Activated T-cell treated with anti-CD3 and anti-CD28 coated beads, Interleukin-2, amount 50 U/mL, for 24 hours (primary cell): ENCODE data around the gene PDILT.

Experiments
- DNase-seq: peaks from one replicate; pipeline ENCODE4 v3.0.0-alpha.2; 2020
- H3K27ac Mint-ChIP-seq: 2 replicates; pipeline ENCODE4 v1.8.0; 2020; ENCODE audit warnings: mild to moderate bottlenecking, mixed read lengths
- H3K27me3 Mint-ChIP-seq: 2 replicates; pipeline ENCODE4 v1.8.0; 2020; ENCODE audit warnings: mixed read lengths
- H3K36me3 Mint-ChIP-seq: 2 replicates; pipeline ENCODE4 v1.8.0; 2020; ENCODE audit warnings: low read depth, mixed read lengths
- H3K4me1 Mint-ChIP-seq: 2 replicates; pipeline ENCODE4 v1.8.0; 2020; ENCODE audit warnings: low read depth, mixed read lengths
- H3K4me3 Mint-ChIP-seq: 2 replicates; pipeline ENCODE4 v1.8.0; 2020; ENCODE audit warnings: mild to moderate bottlenecking, moderate library complexity, mixed read lengths
- H3K9me3 Mint-ChIP-seq: 2 replicates; pipeline ENCODE4 v1.8.0; 2020; ENCODE audit warnings: mixed read lengths

PDILT gene

GRCh38 chr16:20359997-20360396 is 44.5 kb downstream of the PDILT start:
- Mint-ChIP-seq H3K27ac (no peak overlapping the region), H3K9me3 (no peaks in the 10 kb centered on the region), H3K27me3 (peaks cover 14% of the 10 kb centered on the region), H3K4me3 (no peak overlapping the region), H3K4me1 (no peaks in the 10 kb centered on the region), H3K36me3 (no peaks in the 10 kb centered on the region)
- DNase-seq = no peak

- H3K4me1 Mint-ChIP-seq = no peaks in the 10 kb centered on the region
- no peaks in the 10 kb centered on the region for H3K36me3 Mint-ChIP-seq
- peaks cover 19% of the 10 kb centered on the region for H3K27me3 Mint-ChIP-seq
- no peak overlapping the region for H3K4me3 Mint-ChIP-seq
- no peak for DNase-seq
- H3K9me3 Mint-ChIP-seq = no peaks in the 10 kb centered on the region
- H3K27ac Mint-ChIP-seq = no peak overlapping the region
Observed at GRCh38 chr16:20355114-20355782, 49.3 kb downstream of the PDILT start.

GRCh38 chr16:20353379-20353778 is 51.2 kb downstream of the PDILT start:
- no peaks in the 10 kb centered on the region for H3K9me3 Mint-ChIP-seq
- H3K4me1 Mint-ChIP-seq = no peaks in the 10 kb centered on the region
- H3K4me3 Mint-ChIP-seq = no peak overlapping the region
- DNase-seq = no peak
- H3K27ac Mint-ChIP-seq = no peak overlapping the region
- H3K27me3 Mint-ChIP-seq = peaks cover 17% of the 10 kb centered on the region
- no peaks in the 10 kb centered on the region for H3K36me3 Mint-ChIP-seq

GRCh38 chr16:20352615-20353014 is 51.9 kb downstream of the PDILT start, which contains the start of gene UMOD:
Gene UMOD, minus strand, starts transcription at chr16:20352715. Its CDS starts 1,978 bp downstream, at chr16:20350737.
- no peaks in the 10 kb centered on the region for H3K9me3 Mint-ChIP-seq
- H3K27ac Mint-ChIP-seq = no peak within 1 kb of the TSS
- no peaks in the 10 kb centered on the region for H3K4me1 Mint-ChIP-seq
- H3K4me3 Mint-ChIP-seq = no peak within 1 kb of the TSS
- no peak for DNase-seq
- peaks cover 17% of the 10 kb centered on the region for H3K27me3 Mint-ChIP-seq
- no peaks in the 10 kb centered on the region for H3K36me3 Mint-ChIP-seq

GRCh38 chr16:20349615-20350014 is 54.9 kb downstream of the PDILT start:
- H3K27ac Mint-ChIP-seq = no peak overlapping the region
- no peaks in the 10 kb centered on the region for H3K4me1 Mint-ChIP-seq
- H3K4me3 Mint-ChIP-seq = no peak overlapping the region
- no peak for DNase-seq
- H3K36me3 Mint-ChIP-seq = no peaks in the 10 kb centered on the region
- H3K27me3 Mint-ChIP-seq = peaks cover 6% of the 10 kb centered on the region
- H3K9me3 Mint-ChIP-seq = no peaks in the 10 kb centered on the region

GRCh38 chr16:20348365-20349185 is 56.0 kb downstream of the PDILT start:
- DNase-seq = no peak

GRCh38 chr16:20347666-20348364 is 56.7 kb downstream of the PDILT start:
- Mint-ChIP-seq H3K36me3 (no peaks in the 10 kb centered on the region), H3K4me3 (no peak overlapping the region), H3K27me3 (peaks cover 3% of the 10 kb centered on the region), H3K9me3 (no peaks in the 10 kb centered on the region), H3K27ac (no peak overlapping the region), H3K4me1 (no peaks in the 10 kb centered on the region)
- no peak for DNase-seq

More at GRCh38 chr16:20348365-20349185, 56.0 kb downstream of the PDILT start:
- H3K27ac Mint-ChIP-seq = no peak overlapping the region
- peaks cover 3% of the 10 kb centered on the region for H3K27me3 Mint-ChIP-seq
- no peaks in the 10 kb centered on the region for H3K4me1 Mint-ChIP-seq
- H3K9me3 Mint-ChIP-seq = no peaks in the 10 kb centered on the region
- no peak overlapping the region for H3K4me3 Mint-ChIP-seq
- no peaks in the 10 kb centered on the region for H3K36me3 Mint-ChIP-seq

- Mint-ChIP-seq H3K4me1 (no peaks in the 10 kb centered on the region), H3K4me3 (no peak overlapping the region), H3K27me3 (no peaks in the 10 kb centered on the region), H3K27ac (no peak overlapping the region), H3K36me3 (no peaks in the 10 kb centered on the region), H3K9me3 (no peaks in the 10 kb centered on the region)
- no peak for DNase-seq
Observed at GRCh38 chr16:20344611-20345010, 59.9 kb downstream of the PDILT start.

GRCh38 chr16:20339744-20340143 is 64.8 kb downstream of the PDILT start:
- no peak overlapping the region for H3K27ac Mint-ChIP-seq

GRCh38 chr16:20336955-20337354 is 67.6 kb downstream of the PDILT start:
- Mint-ChIP-seq H3K27ac (no peak overlapping the region), H3K27me3 (peaks cover 9% of the 10 kb centered on the region), H3K9me3 (no peaks in the 10 kb centered on the region), H3K4me1 (no peaks in the 10 kb centered on the region), H3K36me3 (no peaks in the 10 kb centered on the region), H3K4me3 (no peak overlapping the region)
- DNase-seq = no peak

More at GRCh38 chr16:20339744-20340143, 64.8 kb downstream of the PDILT start:
- Mint-ChIP-seq H3K27me3 (peaks cover 9% of the 10 kb centered on the region), H3K4me1 (no peaks in the 10 kb centered on the region), H3K4me3 (no peak overlapping the region), H3K9me3 (no peaks in the 10 kb centered on the region), H3K36me3 (no peaks in the 10 kb centered on the region)
- no peak for DNase-seq

- H3K36me3 Mint-ChIP-seq = no peaks in the 10 kb centered on the region
- no peak overlapping the region for H3K27ac Mint-ChIP-seq
- no peaks in the 10 kb centered on the region for H3K4me1 Mint-ChIP-seq
- no peak overlapping the region for H3K4me3 Mint-ChIP-seq
- DNase-seq = no peak
- peaks cover 9% of the 10 kb centered on the region for H3K27me3 Mint-ChIP-seq
- H3K9me3 Mint-ChIP-seq = no peaks in the 10 kb centered on the region
Observed at GRCh38 chr16:20334396-20334795, 70.1 kb downstream of the PDILT start.

- Mint-ChIP-seq H3K27me3 (peaks cover 8% of the 10 kb centered on the region), H3K4me1 (no peaks in the 10 kb centered on the region), H3K4me3 (no peak overlapping the region), H3K36me3 (no peaks in the 10 kb centered on the region), H3K9me3 (no peaks in the 10 kb centered on the region), H3K27ac (no peak overlapping the region)
- DNase-seq = no peak
Observed at GRCh38 chr16:20333120-20333519, 71.4 kb downstream of the PDILT start.

GRCh38 chr16:20332411-20332810 is 72.1 kb downstream of the PDILT start:
- no peak overlapping the region for H3K4me3 Mint-ChIP-seq
- H3K27ac Mint-ChIP-seq = no peak overlapping the region
- no peaks in the 10 kb centered on the region for H3K4me1 Mint-ChIP-seq
- H3K36me3 Mint-ChIP-seq = no peaks in the 10 kb centered on the region
- no peaks in the 10 kb centered on the region for H3K9me3 Mint-ChIP-seq
- peaks cover 3% of the 10 kb centered on the region for H3K27me3 Mint-ChIP-seq
- no peak for DNase-seq

GRCh38 chr16:20331635-20332034 is 72.9 kb downstream of the PDILT start:
- Mint-ChIP-seq H3K36me3 (no peaks in the 10 kb centered on the region), H3K27ac (no peak overlapping the region), H3K4me3 (no peak overlapping the region), H3K27me3 (no peaks in the 10 kb centered on the region), H3K9me3 (no peaks in the 10 kb centered on the region), H3K4me1 (no peaks in the 10 kb centered on the region)
- no peak for DNase-seq
